Hypothalamus (tissue), 51 donors: ENCODE data around the gene SLC16A14.
"Not testable (repeated sequence)": the region's sequence is repeated elsewhere in the genome, so short reads cannot be mapped to it uniquely, and the experiment has no call there.

Experiments
- DNase-seq, 51 donors: peaks; one replicate each; lab custom pipeline; 2025; lab: John Stamatoyannopoulos, UW

Gene SLC16A14

GRCh38 chr2:230068651-230069055, at the start of gene SLC16A14:
TSS of gene SLC16A14 (minus strand) at chr2:230068924. CDS start at chr2:230059352, 9,572 bp downstream.
- DNase-seq = peak in 16 of 51 donors; percentile 2 to 80 (median 18)

GRCh38 chr2:230106771-230107170, 38.0 kb upstream of the SLC16A14 start:
- DNase-seq = no peak

GRCh38 chr2:230101967-230102366, 33.2 kb upstream of the SLC16A14 start:
- DNase-seq = not testable (repeated sequence)

- no peak for DNase-seq
Measured at GRCh38 chr2:230097841-230098240, 29.1 kb upstream of the SLC16A14 start.

GRCh38 chr2:230097424-230097823, 28.7 kb upstream of the SLC16A14 start:
- no peak for DNase-seq

GRCh38 chr2:230090967-230091366, 22.2 kb upstream of the SLC16A14 start:
- no peak for DNase-seq

GRCh38 chr2:230085201-230085600, 16.5 kb upstream of the SLC16A14 start:
- no peak for DNase-seq

- no peak for DNase-seq
Measured at GRCh38 chr2:230077851-230078547, 9.3 kb upstream of the SLC16A14 start.

- no peak for DNase-seq
Measured at GRCh38 chr2:230076819-230077218, 8.1 kb upstream of the SLC16A14 start.

GRCh38 chr2:230075988-230076631, 7.4 kb upstream of the SLC16A14 start:
- DNase-seq = no peak

GRCh38 chr2:230071421-230071820, 2.7 kb upstream of the SLC16A14 start:
- no peak for DNase-seq

GRCh38 chr2:230069402-230069801, 678 bp upstream of the SLC16A14 start:
- DNase-seq = no peak

GRCh38 chr2:230068016-230068650, 591 bp downstream of the SLC16A14 start:
- DNase-seq = peak in 46 of 51 donors; percentile 4 to 77 (median 36)

GRCh38 chr2:230060672-230061293, 7.9 kb downstream of the SLC16A14 start:
- DNase-seq = no peak

- DNase-seq = peak in 3 of 51 donors; percentile 1 to 49 (median 11)
Measured at GRCh38 chr2:230053753-230054478, 14.8 kb downstream of the SLC16A14 start.

GRCh38 chr2:230052299-230052698, 16.4 kb downstream of the SLC16A14 start:
- no peak for DNase-seq

- DNase-seq = no peak
Measured at GRCh38 chr2:230050136-230050535, 18.6 kb downstream of the SLC16A14 start.

GRCh38 chr2:230048010-230048671, 20.6 kb downstream of the SLC16A14 start:
- peak in 1 of 51 donors; percentile 20 for DNase-seq

GRCh38 chr2:230046491-230046890, 22.2 kb downstream of the SLC16A14 start:
- DNase-seq = no peak

- no peak for DNase-seq
Measured at GRCh38 chr2:230043461-230043860, 25.3 kb downstream of the SLC16A14 start.
